ENCODE data around the gene STAG2.
A peak's percentile ranks its signal among the peaks of the same experiment; 100 is the strongest.
"Not testable (repeated sequence)": the region's sequence is repeated elsewhere in the genome, so short reads cannot be mapped to it uniquely, and the experiment has no call there.

The STAG2 gene

GRCh38 chrX:123961268-123962005 is at the start of gene STAG2:
STAG2 (plus strand) TSS chrX:123961706; CDS start chrX:124022628, 60,922 bp downstream.
- no peaks in the 10 kb centered on the region for H3K27me3 Mint-ChIP-seq
- peaks cover 1% of the 10 kb centered on the region for H3K9me3 Mint-ChIP-seq
- peaks cover 3% of the 10 kb centered on the region for H3K36me3 Mint-ChIP-seq
- peaks cover 8% of the 10 kb centered on the region for H3K4me1 Mint-ChIP-seq
- DNase-seq (ENCODE audit: low spot score in 2 of 2) (peak; percentile 47 to 52), ATAC-seq (ENCODE audit: low read depth) (peak; percentile 12)
- peak within 1 kb of the TSS; percentile 99 for H3K4me3 Mint-ChIP-seq
- H3K27ac Mint-ChIP-seq = peak within 1 kb of the TSS; percentile 99

GRCh38 chrX:123917069-123917468 is 44.4 kb upstream of the STAG2 start:
- no peak for ATAC-seq (ENCODE audit: low read depth)
- Mint-ChIP-seq H3K36me3 (no peaks in the 10 kb centered on the region), H3K9me3 (no peaks in the 10 kb centered on the region), H3K4me3 (no peak overlapping the region), H3K27ac (no peak overlapping the region), H3K4me1 (no peaks in the 10 kb centered on the region), H3K27me3 (no peaks in the 10 kb centered on the region)
- DNase-seq (ENCODE audit: low spot score in 2 of 2) = no peak

- DNase-seq (ENCODE audit: low spot score in 2 of 2) = no peak
These were observed 43.3 kb upstream of the STAG2 start for GRCh38 chrX:123918106-123918721.

GRCh38 chrX:123920105-123920785 is 41.3 kb upstream of the STAG2 start:
- no peaks in the 10 kb centered on the region for H3K27me3 Mint-ChIP-seq
- peaks cover 2% of the 10 kb centered on the region for H3K36me3 Mint-ChIP-seq
- H3K4me1 Mint-ChIP-seq = no peaks in the 10 kb centered on the region
- DNase-seq (ENCODE audit: low spot score in 2 of 2) (no peak), ATAC-seq (ENCODE audit: low read depth) (no peak)
- no peak overlapping the region for H3K4me3 Mint-ChIP-seq
- no peak overlapping the region for H3K27ac Mint-ChIP-seq
- H3K9me3 Mint-ChIP-seq = no peaks in the 10 kb centered on the region

More at GRCh38 chrX:123918106-123918721, 43.3 kb upstream of the STAG2 start:
- ATAC-seq (ENCODE audit: low read depth) = no peak
- no peak overlapping the region for H3K27ac Mint-ChIP-seq
- H3K36me3 Mint-ChIP-seq = no peaks in the 10 kb centered on the region
- no peaks in the 10 kb centered on the region for H3K27me3 Mint-ChIP-seq
- no peak overlapping the region for H3K4me3 Mint-ChIP-seq
- no peaks in the 10 kb centered on the region for H3K4me1 Mint-ChIP-seq
- H3K9me3 Mint-ChIP-seq = no peaks in the 10 kb centered on the region

- Mint-ChIP-seq H3K4me1 (no peaks in the 10 kb centered on the region), H3K9me3 (no peaks in the 10 kb centered on the region), H3K4me3 (no peak overlapping the region), H3K27ac (no peak overlapping the region), H3K27me3 (no peaks in the 10 kb centered on the region), H3K36me3 (peaks cover 2% of the 10 kb centered on the region)
- DNase-seq (ENCODE audit: low spot score in 2 of 2) (no peak), ATAC-seq (ENCODE audit: low read depth) (no peak)
These were observed 38.3 kb upstream of the STAG2 start for GRCh38 chrX:123923211-123923610.

GRCh38 chrX:123924186-123924585 is 37.3 kb upstream of the STAG2 start:
- Mint-ChIP-seq H3K27me3 (no peaks in the 10 kb centered on the region), H3K4me3 (no peak overlapping the region), H3K9me3 (no peaks in the 10 kb centered on the region), H3K27ac (no peak overlapping the region), H3K36me3 (peaks cover 2% of the 10 kb centered on the region), H3K4me1 (no peaks in the 10 kb centered on the region)
- no peak for ATAC-seq (ENCODE audit: low read depth)
- DNase-seq (ENCODE audit: low spot score in 2 of 2) = no peak

- H3K9me3 Mint-ChIP-seq = no peaks in the 10 kb centered on the region
- no peaks in the 10 kb centered on the region for H3K4me1 Mint-ChIP-seq
- DNase-seq (ENCODE audit: low spot score in 2 of 2) (no peak), ATAC-seq (ENCODE audit: low read depth) (no peak)
- peaks cover 4% of the 10 kb centered on the region for H3K36me3 Mint-ChIP-seq
- no peak overlapping the region for H3K4me3 Mint-ChIP-seq
- no peak overlapping the region for H3K27ac Mint-ChIP-seq
- no peaks in the 10 kb centered on the region for H3K27me3 Mint-ChIP-seq
These were observed 33.7 kb upstream of the STAG2 start for GRCh38 chrX:123927845-123928244.

GRCh38 chrX:123932055-123932454 is 29.5 kb upstream of the STAG2 start:
- not testable (repeated sequence) for H3K9me3 Mint-ChIP-seq; ATAC-seq (ENCODE audit: low read depth); H3K4me1 Mint-ChIP-seq; DNase-seq (ENCODE audit: low spot score in 2 of 2); H3K4me3 Mint-ChIP-seq; H3K36me3 Mint-ChIP-seq; H3K27ac Mint-ChIP-seq; H3K27me3 Mint-ChIP-seq

GRCh38 chrX:123943074-123943473 is 18.4 kb upstream of the STAG2 start:
- DNase-seq (ENCODE audit: low spot score in 2 of 2) = no peak

GRCh38 chrX:123943488-123943887 is 18.0 kb upstream of the STAG2 start:
- H3K4me3 Mint-ChIP-seq = no peak overlapping the region
- no peaks in the 10 kb centered on the region for H3K36me3 Mint-ChIP-seq
- H3K9me3 Mint-ChIP-seq = no peaks in the 10 kb centered on the region
- no peak overlapping the region for H3K27ac Mint-ChIP-seq
- no peaks in the 10 kb centered on the region for H3K4me1 Mint-ChIP-seq
- no peaks in the 10 kb centered on the region for H3K27me3 Mint-ChIP-seq
- DNase-seq (ENCODE audit: low spot score in 2 of 2) = no peak
- no peak for ATAC-seq (ENCODE audit: low read depth)

More at GRCh38 chrX:123943074-123943473, 18.4 kb upstream of the STAG2 start:
- H3K4me1 Mint-ChIP-seq = no peaks in the 10 kb centered on the region
- no peak for ATAC-seq (ENCODE audit: low read depth)
- no peaks in the 10 kb centered on the region for H3K27me3 Mint-ChIP-seq
- H3K36me3 Mint-ChIP-seq = no peaks in the 10 kb centered on the region
- H3K4me3 Mint-ChIP-seq = no peak overlapping the region
- no peaks in the 10 kb centered on the region for H3K9me3 Mint-ChIP-seq
- no peak overlapping the region for H3K27ac Mint-ChIP-seq

- Mint-ChIP-seq H3K36me3 (peaks cover 3% of the 10 kb centered on the region), H3K27me3 (no peaks in the 10 kb centered on the region), H3K27ac (no peak overlapping the region), H3K9me3 (no peaks in the 10 kb centered on the region), H3K4me3 (no peak overlapping the region), H3K4me1 (no peaks in the 10 kb centered on the region)
- ATAC-seq (ENCODE audit: low read depth) = no peak
- DNase-seq (ENCODE audit: low spot score in 2 of 2) = no peak
These were observed 11.7 kb upstream of the STAG2 start for GRCh38 chrX:123949846-123950245.

GRCh38 chrX:123959281-123960063 is 2.0 kb upstream of the STAG2 start:
- Mint-ChIP-seq H3K36me3 (peaks cover 1% of the 10 kb centered on the region), H3K27me3 (no peaks in the 10 kb centered on the region), H3K4me3 (peak overlapping the region; percentile 99), H3K27ac (peak overlapping the region; percentile 99), H3K9me3 (no peaks in the 10 kb centered on the region), H3K4me1 (peaks cover 5% of the 10 kb centered on the region)
- DNase-seq (ENCODE audit: low spot score in 2 of 2) (no peak), ATAC-seq (ENCODE audit: low read depth) (peak; percentile 1)

- no peak for ATAC-seq (ENCODE audit: low read depth)
- no peak for DNase-seq (ENCODE audit: low spot score in 2 of 2)
- no peaks in the 10 kb centered on the region for H3K27me3 Mint-ChIP-seq
- peaks cover 2% of the 10 kb centered on the region for H3K36me3 Mint-ChIP-seq
- peaks cover under 1% of the 10 kb centered on the region for H3K9me3 Mint-ChIP-seq
- H3K4me3 Mint-ChIP-seq = peak overlapping the region; percentile 99
- peaks cover 7% of the 10 kb centered on the region for H3K4me1 Mint-ChIP-seq
- H3K27ac Mint-ChIP-seq = peak overlapping the region; percentile 99
These were observed 594 bp upstream of the STAG2 start for GRCh38 chrX:123960956-123961267.

- H3K4me1 Mint-ChIP-seq = peaks cover 11% of the 10 kb centered on the region
- no peaks in the 10 kb centered on the region for H3K27me3 Mint-ChIP-seq
- H3K9me3 Mint-ChIP-seq = peaks cover 1% of the 10 kb centered on the region
- ATAC-seq (ENCODE audit: low read depth) (no peak), DNase-seq (ENCODE audit: low spot score in 2 of 2) (no peak)
- H3K4me3 Mint-ChIP-seq = peak overlapping the region; percentile 99
- peaks cover 3% of the 10 kb centered on the region for H3K36me3 Mint-ChIP-seq
- H3K27ac Mint-ChIP-seq = peak overlapping the region; percentile 99
These were observed 531 bp downstream of the STAG2 start for GRCh38 chrX:123962006-123962467.

Data from memory B cell (primary cell).